IPS-15b (cell line): ENCODE measurements around the gene CFAP52.
"Not testable (repeated sequence)": the region's sequence is repeated elsewhere in the genome, so short reads cannot be mapped to it uniquely, and the experiment has no call there.

Experiments used
- H3K27me3 ChIP-seq: one replicate; pipeline ENCODE4 v1.6.1; 2013; ENCODE audit warnings: low read length; ENCODE audit not compliant: control insufficient read depth, insufficient read depth
- H3K36me3 ChIP-seq: one replicate; pipeline ENCODE4 v1.6.1; 2013; ENCODE audit warnings: low read length; ENCODE audit not compliant: control insufficient read depth, insufficient read depth
- H3K4me1 ChIP-seq: one replicate; pipeline ENCODE4 v1.6.1; 2013; ENCODE audit warnings: mild to moderate bottlenecking, low read length; ENCODE audit not compliant: control insufficient read depth, insufficient read depth
- H3K4me3 ChIP-seq: one replicate; pipeline ENCODE4 v1.5.1; 2013; ENCODE audit warnings: low read depth, low read length
- H3K9ac ChIP-seq: one replicate; pipeline ENCODE4 v1.6.1; 2013; ENCODE audit warnings: low read depth, mild to moderate bottlenecking, low read length
- H3K9me3 ChIP-seq: one replicate; pipeline ENCODE4 v1.6.1; 2013; ENCODE audit warnings: mild to moderate bottlenecking, low read length; ENCODE audit not compliant: control insufficient read depth, insufficient read depth

CFAP52 gene

GRCh38 chr17:9575381-9576101 is 901 bp upstream of the CFAP52 start, which contains the start of gene STX8:
Gene STX8, minus strand, starts transcription at chr17:9575820. Its CDS starts 12 bp downstream, at chr17:9575808.
- Histone ChIP-seq H3K27me3 (no peaks in the 10 kb centered on the region), H3K4me1 (no peaks in the 10 kb centered on the region), H3K36me3 (no peaks in the 10 kb centered on the region), H3K4me3 (peak within 1 kb of the TSS; percentile 93), H3K9me3 (no peaks in the 10 kb centered on the region), H3K9ac (peak within 1 kb of the TSS; percentile 54)

DNA sequence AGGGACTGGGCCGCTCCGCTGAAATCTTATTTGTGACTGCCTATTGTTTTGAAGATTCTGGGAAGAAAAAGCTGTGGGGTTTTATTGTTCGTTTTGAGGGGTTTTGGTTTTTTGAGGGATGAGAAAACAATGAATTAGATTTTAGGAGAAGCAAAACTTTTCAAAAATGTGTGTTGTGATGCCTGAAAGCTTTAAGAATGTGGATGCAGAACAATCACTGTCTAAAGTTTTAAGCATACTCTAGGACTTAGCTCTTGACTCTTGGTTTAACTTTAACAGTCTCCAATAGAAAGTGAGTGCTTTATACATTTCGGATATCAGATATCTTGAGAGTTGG is 899 bp downstream of the CFAP52 start:
- Histone ChIP-seq H3K9ac (no peak overlapping the region), H3K9me3 (no peaks in the 10 kb centered on the region), H3K36me3 (no peaks in the 10 kb centered on the region), H3K4me3 (no peak overlapping the region), H3K27me3 (no peaks in the 10 kb centered on the region), H3K4me1 (no peaks in the 10 kb centered on the region)

DNA sequence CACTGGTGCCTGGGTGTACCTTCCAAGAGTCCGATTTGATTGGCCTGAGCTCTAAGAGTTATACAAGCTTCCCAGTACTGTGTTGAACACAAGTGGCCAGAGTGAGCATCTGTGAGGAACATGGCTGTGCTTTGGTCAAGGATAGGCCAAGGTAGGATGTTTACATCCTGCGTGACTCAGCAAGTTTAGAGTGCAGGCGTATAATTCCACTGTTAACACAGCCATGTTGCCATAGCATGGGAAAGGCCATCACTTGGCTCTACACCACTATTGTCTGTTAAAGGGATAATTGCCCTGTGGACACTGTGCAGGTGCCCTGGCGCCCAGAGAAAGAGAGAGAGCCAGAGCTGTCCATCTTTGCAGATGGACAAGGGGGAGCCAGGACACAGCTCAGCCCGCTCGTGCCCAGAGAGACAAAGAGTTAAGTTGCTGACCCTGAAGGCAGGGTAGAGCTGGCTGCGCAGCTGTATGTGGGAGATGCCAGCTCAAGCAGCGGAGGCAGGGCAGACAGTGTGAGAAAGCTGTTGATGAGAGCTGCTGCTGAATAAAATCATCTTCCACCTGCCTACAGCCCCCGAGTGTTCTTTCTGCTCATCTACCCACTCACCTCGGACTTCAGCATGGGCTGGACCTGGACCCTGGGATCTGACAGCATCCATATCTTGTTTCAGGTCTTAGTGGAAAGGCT is 11.7 kb downstream of the CFAP52 start:
- H3K27me3 ChIP-seq: no peaks in the 10 kb centered on the region
- H3K4me1 ChIP-seq: no peaks in the 10 kb centered on the region
- H3K9ac ChIP-seq: no peak overlapping the region
- H3K36me3 ChIP-seq: no peaks in the 10 kb centered on the region
- H3K9me3 ChIP-seq: peaks cover 3% of the 10 kb centered on the region
- no peak overlapping the region for H3K4me3 ChIP-seq

- no peaks in the 10 kb centered on the region for H3K27me3 ChIP-seq
- no peaks in the 10 kb centered on the region for H3K9me3 ChIP-seq
- no peaks in the 10 kb centered on the region for H3K36me3 ChIP-seq
- no peak overlapping the region for H3K9ac ChIP-seq
- H3K4me3 ChIP-seq: no peak overlapping the region
- no peaks in the 10 kb centered on the region for H3K4me1 ChIP-seq
These were observed 17.6 kb downstream of the CFAP52 start for GRCh38 chr17:9594065-9594464.

- not testable (repeated sequence) for H3K9me3 ChIP-seq
These were observed 21.2 kb downstream of the CFAP52 start for GRCh38 chr17:9597638-9598037.

DNA sequence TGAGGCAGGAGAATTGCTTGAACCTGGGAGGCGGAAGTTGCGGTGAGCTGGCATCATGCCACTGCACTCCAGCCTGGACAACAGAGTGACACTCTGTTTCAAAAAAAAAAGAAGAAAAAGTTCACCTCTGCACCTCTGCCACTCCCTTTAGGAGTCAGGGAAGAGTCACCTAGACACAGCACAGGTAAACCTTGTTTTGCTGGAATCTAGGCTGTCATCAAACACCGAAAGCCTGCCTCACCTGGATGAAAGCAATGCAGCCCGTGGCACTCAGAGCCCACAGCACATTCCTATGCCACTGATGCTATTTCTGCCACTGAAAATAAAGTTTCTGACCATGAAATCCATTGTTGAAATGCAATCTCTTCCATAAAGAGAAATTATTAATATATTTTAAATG is 22.2 kb downstream of the CFAP52 start:
- no peak overlapping the region for H3K9ac ChIP-seq
- H3K4me3 ChIP-seq: no peak overlapping the region
- H3K27me3 ChIP-seq: no peaks in the 10 kb centered on the region
- no peaks in the 10 kb centered on the region for H3K9me3 ChIP-seq
- no peaks in the 10 kb centered on the region for H3K36me3 ChIP-seq
- H3K4me1 ChIP-seq: no peaks in the 10 kb centered on the region

More at GRCh38 chr17:9597638-9598037, 21.2 kb downstream of the CFAP52 start:
- not testable (repeated sequence) for H3K4me3 ChIP-seq, H3K9ac ChIP-seq, H3K36me3 ChIP-seq, H3K4me1 ChIP-seq, H3K27me3 ChIP-seq

DNA sequence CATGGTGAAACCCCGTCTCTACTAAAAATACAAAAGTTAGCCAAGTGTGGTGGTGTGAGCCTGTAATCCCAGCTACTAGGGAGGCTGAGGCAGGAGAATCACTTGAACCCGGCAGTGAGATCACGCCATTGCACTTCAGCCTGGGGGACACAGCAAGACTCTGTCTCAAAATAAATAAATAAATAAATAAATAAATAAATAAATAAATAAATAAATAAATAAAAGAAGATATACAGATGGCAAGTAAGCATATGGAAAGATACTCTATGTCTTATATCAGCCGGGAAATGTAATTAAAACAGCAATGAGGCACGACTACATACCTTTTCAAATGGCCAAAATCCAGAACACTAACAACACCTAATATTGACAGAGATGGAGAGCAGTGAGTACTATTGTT is 28.1 kb downstream of the CFAP52 start:
- not testable (repeated sequence) for H3K27me3 ChIP-seq, H3K9me3 ChIP-seq, H3K4me3 ChIP-seq, H3K4me1 ChIP-seq, H3K9ac ChIP-seq, H3K36me3 ChIP-seq

DNA sequence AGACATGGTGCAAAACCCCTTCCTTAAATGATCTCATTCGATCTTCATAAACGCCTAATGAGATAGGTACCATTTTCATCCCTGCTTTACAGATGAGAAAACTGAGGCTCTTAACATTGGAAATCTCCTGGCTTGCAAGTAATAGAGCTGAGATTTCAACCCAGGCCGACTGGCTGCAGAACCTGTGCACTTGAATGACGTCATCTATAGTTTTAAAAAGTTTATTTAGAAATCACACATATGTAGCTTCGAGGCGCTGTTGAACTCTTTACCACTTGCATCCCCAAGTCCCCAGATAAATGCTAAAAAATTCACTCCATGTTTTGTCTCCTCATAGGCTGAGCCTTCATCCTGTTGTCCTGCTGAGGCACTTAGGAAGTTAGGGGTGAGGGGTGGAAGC is 30.0 kb downstream of the CFAP52 start:
- Histone ChIP-seq H3K9me3 (no peaks in the 10 kb centered on the region), H3K36me3 (no peaks in the 10 kb centered on the region), H3K4me3 (no peak overlapping the region), H3K27me3 (no peaks in the 10 kb centered on the region), H3K9ac (no peak overlapping the region), H3K4me1 (no peaks in the 10 kb centered on the region)

- H3K9me3 ChIP-seq, H3K36me3 ChIP-seq: not testable (repeated sequence)
These were observed 30.6 kb downstream of the CFAP52 start for GRCh38 chr17:9607058-9607457.

DNA sequence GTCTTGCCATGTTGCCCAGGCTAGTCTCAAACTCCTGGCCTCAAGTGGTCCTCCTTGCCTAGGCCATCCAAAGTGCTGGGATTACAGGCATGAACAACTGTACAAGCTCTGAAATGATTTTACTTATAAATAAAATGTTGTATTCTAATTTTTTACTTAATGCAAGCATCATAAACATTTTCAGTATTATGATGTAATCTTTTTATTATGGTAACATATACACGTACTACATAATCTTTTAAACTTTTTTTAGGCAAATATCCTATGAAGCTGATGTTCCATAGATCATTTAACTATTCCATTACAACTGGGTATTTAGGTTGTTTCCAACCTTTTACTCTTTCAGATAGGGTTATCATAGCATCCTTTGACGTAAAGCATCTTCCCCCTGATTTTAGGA is 35.1 kb downstream of the CFAP52 start:
- Histone ChIP-seq H3K4me3 (no peak overlapping the region), H3K4me1 (no peaks in the 10 kb centered on the region), H3K9me3 (no peaks in the 10 kb centered on the region), H3K36me3 (no peaks in the 10 kb centered on the region), H3K9ac (no peak overlapping the region), H3K27me3 (no peaks in the 10 kb centered on the region)

More at GRCh38 chr17:9607058-9607457, 30.6 kb downstream of the CFAP52 start:
- not testable (repeated sequence) for H3K27me3 ChIP-seq, H3K4me1 ChIP-seq, H3K9ac ChIP-seq, H3K4me3 ChIP-seq

DNA sequence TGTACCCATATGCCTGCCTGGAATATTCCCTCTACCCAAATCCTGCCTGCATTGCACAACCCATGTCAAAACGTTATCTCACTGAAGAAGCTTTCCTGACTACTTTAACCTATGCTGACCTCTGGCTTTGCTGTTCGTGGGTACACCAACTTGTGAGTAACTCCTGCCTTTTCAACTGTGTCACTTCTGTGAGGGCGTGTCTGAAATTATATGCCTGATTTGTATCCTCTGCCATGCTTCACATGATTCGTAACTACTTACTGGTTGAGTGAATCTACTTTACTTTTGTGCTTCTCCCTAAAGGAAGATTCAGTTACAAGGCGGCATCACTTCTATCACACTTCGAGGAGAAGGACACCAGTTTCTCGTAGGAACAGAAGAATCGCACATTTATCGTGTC is 35.6 kb downstream of the CFAP52 start:
- H3K9me3 ChIP-seq: no peaks in the 10 kb centered on the region

DNA sequence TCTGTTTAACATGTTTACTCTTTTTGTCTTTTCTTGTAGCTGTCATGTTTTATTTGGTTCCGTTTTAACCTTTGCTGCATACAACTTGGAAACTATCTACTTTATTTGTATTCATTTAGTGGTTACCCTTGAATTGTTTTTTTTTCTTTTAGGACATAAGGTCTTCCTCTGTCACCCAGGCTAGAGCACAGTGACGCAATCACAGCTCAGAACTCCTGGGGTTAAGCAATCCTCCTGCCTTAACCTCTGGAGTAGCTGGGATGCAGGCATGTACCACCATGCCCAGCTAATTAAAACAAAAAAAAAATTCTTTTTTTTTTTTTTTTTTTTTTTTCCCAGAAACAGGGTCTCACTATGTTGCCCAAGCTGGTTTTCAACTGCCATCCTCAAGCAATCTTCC is 39.0 kb downstream of the CFAP52 start:
- no peak overlapping the region for H3K9ac ChIP-seq
- H3K36me3 ChIP-seq: no peaks in the 10 kb centered on the region
- no peaks in the 10 kb centered on the region for H3K4me1 ChIP-seq
- H3K9me3 ChIP-seq: no peaks in the 10 kb centered on the region
- no peaks in the 10 kb centered on the region for H3K27me3 ChIP-seq
- no peak overlapping the region for H3K4me3 ChIP-seq

More for the DNA sequence above, 35.6 kb downstream of the CFAP52 start:
- Histone ChIP-seq H3K4me1 (no peaks in the 10 kb centered on the region), H3K4me3 (no peak overlapping the region), H3K27me3 (no peaks in the 10 kb centered on the region), H3K36me3 (no peaks in the 10 kb centered on the region), H3K9ac (no peak overlapping the region)
